T47D (cell line): ENCODE results near the gene DEGS2.
"Not testable (repeated sequence)": the region's sequence is repeated elsewhere in the genome, so short reads cannot be mapped to it uniquely, and the experiment has no call there.

ENCODE experiments used
- DNase-seq, 2 experiments: peaks; one replicate each; pipeline versions ENCODE4 v3.0.0 to v3.0.0-alpha.2; 2011 to 2012; ENCODE audit warnings: low read depth in 1 of 2, low spot score in 1 of 2
- JUND ChIP-seq: IDR thresholded peaks from 2 replicates; pipeline ENCODE4 v1.6.1; 2012; ENCODE audit warnings: low read depth
- in situ Hi-C: cut with HindIII; loops from 2 replicates; pipeline ENCODE4 v1.10.0; 2016; ENCODE audit warnings: low sequenced_read_pairs, low pct_unique_long_range_greater_than_20kb

DEGS2 gene

DNA sequence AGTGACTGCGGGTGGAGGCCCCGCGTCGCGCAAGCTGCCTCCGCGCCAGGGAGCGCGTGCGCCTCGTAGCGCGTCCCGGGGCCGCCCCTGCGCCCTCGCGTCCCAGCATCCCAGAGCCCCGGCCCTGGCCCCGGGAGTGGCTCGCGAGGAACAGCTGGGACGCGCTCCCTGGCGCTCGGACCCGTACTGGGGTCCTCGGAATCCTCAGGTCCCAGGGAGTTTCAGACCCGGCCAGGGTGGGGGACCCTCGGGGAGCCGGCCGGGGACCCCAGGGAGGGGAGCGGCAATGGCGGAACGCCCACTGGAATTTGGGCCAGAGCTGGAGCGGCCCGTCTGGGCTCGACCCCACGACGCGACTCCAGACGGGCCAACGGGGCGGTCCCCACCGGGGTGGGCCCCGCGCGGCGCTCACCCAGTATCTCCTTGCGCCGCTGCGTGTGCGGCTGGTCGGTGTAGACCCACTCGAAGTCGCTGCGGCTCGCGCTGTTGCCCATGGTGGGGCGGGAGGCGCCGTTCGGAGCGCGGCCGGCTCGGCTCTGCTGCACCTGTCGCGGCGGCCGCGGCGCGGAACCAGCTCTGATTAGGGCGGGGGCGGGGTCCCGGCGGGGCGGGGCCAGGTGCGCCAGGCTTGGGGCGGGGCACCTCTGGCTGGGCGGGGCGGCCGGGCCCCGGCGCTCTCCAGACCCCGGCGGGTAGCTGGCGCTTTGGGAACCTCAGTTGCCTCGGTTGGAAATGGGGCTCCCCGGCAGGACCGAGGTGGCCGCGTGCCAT is at the start of gene DEGS2:
Gene DEGS2, minus strand, starts transcription at position 552 of the 771 bp plus-strand sequence. Its CDS starts 58 bp downstream, at position 494.
- in situ Hi-C loops, result no loop called here
- DNase-seq, result peak; percentile 82 to 86
- no peak for TF ChIP-seq JUND

DNA sequence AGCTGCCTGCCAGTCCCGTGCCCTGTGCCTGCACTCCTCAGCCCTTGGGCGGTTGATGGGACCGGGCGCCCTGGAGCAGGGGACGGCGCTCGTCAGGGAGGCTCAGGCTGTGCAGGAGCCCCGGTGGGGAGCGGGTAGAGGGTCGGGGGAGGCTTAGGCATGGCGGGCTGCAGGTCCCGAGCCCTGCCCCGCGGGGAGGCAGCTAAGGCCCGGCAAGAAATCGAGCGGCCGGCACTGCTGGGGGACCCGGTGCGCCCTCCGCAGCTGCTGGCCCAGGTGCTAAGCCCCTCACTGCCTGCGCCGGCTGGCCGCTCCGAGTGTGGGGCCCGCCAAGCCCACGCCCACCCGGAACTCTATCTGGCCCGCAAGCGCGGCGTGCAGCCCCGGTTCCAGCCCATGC is 48.7 kb upstream of the DEGS2 start:
- in situ Hi-C loops, result not testable (repeated sequence)

DNA sequence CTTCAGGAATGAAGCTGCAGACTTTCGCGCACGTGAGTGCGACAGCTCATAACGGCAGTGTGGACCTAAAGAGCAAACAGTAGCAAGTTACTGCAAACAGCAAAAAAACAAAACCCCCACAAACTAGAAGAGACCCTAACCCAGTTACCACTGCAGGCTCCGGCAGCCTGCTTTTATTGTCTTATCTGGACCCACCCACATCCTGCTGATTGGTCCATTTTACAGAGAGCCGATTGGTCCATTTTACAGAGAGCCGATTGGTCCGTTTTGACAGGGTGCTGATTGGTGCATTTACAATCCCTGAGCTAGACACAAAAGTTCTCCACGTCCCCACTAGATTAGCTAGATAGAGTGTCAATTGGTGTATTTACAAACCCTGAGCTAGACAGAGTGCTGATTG is 48.1 kb upstream of the DEGS2 start:
- in situ Hi-C loops, DNase-seq: not testable (repeated sequence)

More for the DNA sequence above, 48.7 kb upstream of the DEGS2 start:
- DNase-seq, result not testable (repeated sequence)

DNA sequence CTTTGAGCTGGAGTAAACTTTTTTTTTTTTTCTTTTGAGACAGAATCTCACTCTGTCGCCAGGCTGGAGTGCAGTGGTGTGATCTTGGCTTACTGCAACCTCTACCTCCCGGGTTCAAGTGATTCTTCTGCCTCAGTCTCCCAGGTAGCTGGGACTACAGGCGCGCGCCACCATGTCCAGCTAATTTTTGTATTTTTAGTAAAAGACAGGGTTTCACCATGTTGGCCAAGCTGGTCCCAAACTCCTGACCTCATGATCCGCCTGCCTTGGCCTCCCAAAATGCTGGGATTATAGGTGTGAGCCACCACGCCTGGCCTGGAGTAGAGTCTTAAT is 45.4 kb upstream of the DEGS2 start:
- in situ Hi-C loops, DNase-seq: not testable (repeated sequence)

DNA sequence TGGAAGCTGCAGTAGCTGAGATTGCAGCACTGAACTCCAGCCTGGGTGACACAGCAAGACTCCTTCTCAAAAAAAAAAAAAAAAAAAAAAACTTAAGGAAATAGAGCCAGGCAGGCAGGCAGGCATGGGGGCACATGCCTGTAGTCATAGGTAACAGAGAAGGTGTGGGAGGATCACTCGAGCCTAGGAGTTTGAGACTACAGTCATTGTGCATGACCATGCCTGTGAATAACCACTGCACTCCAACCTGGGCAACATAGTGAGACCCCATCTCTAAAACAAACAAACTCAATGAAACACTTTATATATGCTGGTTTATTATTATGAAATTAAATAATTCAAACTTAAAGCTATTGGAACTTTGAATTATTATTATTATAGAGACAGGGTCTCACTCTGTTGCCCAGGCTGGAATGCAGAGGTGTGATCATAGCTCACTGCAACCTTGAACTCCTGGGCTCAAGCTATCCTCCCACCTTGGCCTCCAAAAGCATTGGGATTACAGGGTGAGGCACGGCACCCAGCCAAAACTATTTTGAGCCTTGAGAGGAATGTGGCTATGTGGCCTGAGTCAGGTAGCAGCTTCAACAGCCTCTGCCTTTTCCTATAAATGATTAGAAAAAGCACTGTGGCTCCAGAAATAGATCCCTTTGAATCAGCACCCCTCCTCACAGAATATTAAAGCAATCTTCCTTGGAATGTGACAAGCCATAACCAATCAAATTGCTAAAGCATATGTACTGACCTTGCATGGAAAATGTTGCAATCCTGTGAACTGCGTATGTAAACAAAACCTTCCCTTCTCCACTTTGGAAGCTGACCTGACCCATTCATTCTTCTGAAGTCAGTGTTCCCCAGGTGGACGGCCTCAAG is 44.8 kb upstream of the DEGS2 start:
- in situ Hi-C loops, result no loop called here
- TF ChIP-seq JUND, result no peak
- peak in 1 of 2 experiments; percentile 85 for DNase-seq

DNA sequence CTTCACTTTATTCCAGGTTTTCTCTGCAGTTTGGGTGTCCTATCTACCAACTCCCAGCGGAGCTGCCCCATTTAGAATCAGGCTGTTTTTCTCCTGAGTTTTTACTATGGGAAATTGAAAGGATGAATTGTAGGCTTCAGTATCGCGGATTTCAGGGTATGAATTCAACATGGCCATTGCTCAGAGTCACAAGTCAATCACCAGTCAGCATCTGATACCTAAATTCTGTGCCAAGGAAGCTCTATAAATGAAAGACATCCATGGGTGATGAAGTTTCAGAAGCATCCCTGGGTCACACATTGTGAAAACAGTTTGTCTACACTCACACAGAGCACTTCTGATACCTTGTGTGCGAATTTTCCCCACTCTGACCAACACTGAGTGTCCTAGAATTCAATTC is 43.7 kb upstream of the DEGS2 start:
- no peak for TF ChIP-seq JUND
- no peak for DNase-seq
- in situ Hi-C loops, result no loop called here

DNA sequence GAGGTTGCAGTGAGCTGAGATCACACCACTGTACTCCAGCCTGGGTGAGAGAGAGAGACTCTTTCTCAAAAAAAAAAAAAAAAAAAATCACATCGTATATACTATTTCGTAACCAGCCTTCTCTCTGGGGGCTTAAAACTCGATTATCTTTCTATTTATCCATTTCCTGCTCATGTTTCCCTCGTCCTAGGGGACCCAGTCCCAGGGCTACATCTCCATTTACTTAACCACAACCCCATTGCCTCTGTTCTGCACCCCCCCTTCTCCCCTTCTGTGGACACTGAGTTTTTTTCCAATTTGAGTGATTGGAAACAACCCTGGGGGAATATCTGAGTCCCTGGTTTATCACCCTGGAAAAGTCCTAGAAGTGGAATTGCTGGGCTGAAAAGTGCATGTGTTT is 43.3 kb upstream of the DEGS2 start:
- no peak for TF ChIP-seq JUND
- in situ Hi-C loops, result no loop called here
- no peak for DNase-seq

DNA sequence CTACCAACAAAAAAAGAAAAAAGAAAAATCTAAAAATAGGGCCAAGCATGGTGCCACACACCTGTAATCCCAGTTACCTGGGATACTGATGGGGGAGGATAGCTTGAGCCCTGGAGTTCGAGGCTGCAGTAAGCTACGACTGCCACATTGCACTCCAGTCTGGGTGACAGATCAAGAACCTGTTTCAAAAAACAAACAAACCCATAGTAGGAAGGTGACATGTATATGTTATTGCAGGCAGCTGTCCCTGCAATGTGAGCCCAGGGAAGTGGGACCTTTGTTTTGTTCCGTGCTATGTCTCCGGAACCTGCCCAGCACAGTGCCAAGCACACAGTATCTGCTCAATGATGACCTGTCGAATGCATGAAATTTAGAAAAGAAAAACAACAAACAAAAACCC is 42.3 kb upstream of the DEGS2 start:
- in situ Hi-C loops, result no loop called here
- peak in 1 of 2 experiments; percentile 87 for DNase-seq
- TF ChIP-seq JUND, result no peak

DNA sequence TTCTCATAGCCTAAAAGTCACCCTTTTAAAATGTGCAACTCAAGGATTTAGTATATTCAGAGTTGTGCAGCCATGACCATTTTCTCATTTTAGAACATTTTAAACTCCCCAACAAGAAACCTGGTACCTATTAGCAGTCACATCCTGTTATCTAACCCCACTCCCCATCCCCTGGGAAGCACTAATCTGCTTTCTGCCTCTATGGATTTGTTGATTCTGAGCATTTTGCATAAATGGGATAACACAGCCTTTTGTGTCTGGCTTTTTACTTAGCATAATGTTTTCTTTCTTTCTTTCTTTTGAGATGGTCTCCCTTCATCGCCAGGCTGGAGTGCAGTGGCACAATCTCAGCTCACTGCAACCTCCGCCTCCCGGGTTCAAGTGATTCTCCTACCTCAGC is 40.9 kb upstream of the DEGS2 start:
- in situ Hi-C loops, result no loop called here
- no peak for DNase-seq
- TF ChIP-seq JUND, result no peak

DNA sequence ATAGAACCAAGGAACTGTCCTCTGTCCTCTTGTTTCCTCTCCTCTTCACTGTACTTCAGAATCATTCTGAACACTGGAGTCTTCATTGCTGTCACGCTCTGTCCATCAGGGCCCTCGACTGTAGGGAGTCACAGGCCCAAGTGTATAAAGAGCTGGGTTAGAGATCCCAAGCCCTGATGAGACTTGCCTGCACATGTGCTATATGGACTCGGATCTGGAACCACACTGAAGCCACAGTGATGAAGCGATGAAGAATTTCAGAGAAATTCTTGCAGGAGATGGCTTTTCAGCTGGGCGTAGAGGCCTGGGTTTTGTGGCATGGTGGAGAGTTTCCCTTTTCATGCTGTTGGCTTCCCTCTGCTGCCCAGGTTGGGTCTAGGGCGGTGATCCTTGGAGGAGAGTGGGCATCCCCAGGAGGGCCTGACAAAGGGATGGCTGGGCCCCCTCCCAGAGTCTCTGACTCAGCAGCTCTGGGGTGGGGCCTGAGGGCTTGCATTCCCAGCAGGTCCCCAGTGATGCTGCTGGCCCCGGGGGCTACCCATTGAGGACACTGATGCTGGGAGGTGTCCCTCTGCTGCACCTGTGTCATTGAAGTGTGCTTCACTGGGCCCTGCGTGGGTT is 39.9 kb upstream of the DEGS2 start:
- TF ChIP-seq JUND, result no peak
- no peak for DNase-seq
- in situ Hi-C loops, result no loop called here

DNA sequence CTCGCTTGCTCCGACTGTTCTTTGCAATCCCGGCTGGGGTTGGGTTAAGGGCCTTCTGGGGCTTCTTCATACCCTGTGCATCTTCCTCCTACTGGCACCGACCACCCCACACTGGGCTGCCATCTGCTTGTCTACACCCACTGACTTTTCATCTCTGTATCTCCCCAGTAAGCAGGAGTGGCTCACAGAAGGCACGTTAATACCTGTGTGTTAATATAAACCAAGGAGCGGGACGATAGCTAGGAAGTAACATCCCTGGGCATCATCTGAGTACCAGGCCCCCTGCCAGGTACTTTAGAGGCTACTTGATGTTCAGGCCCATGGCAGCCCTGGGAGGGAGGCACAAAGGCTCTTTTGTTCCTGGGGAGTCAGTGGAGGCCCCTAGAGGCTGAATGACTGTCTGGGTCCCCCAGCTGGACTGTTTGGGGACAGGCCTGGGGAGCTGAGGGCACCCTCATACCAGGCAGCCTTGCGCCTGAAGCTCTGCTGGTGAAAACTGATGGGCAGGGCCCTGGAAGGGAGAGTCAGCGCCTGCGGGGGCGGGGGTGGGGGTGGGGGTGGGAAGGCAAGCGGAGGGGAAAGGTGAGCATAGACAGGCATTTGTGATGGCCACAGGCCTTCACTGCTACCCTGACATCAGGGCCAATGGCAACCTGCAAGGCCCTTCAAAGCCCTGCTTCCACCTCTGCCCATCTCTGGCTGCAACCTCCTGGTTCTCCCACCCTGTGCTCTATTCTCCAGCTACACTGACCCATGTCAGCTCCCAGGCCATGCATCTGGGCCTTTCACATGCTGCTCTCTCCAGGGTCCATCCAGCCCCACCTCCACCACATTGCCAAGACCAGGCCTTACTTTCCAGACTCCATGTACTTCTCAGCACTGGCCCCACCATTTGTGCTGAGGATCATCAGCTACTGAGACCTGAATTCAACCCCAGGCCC is 34.2 kb upstream of the DEGS2 start:
- TF ChIP-seq JUND, result no peak
- DNase-seq, result peak in 1 of 2 experiments; percentile 41
- in situ Hi-C loops, result no loop called here

DNA sequence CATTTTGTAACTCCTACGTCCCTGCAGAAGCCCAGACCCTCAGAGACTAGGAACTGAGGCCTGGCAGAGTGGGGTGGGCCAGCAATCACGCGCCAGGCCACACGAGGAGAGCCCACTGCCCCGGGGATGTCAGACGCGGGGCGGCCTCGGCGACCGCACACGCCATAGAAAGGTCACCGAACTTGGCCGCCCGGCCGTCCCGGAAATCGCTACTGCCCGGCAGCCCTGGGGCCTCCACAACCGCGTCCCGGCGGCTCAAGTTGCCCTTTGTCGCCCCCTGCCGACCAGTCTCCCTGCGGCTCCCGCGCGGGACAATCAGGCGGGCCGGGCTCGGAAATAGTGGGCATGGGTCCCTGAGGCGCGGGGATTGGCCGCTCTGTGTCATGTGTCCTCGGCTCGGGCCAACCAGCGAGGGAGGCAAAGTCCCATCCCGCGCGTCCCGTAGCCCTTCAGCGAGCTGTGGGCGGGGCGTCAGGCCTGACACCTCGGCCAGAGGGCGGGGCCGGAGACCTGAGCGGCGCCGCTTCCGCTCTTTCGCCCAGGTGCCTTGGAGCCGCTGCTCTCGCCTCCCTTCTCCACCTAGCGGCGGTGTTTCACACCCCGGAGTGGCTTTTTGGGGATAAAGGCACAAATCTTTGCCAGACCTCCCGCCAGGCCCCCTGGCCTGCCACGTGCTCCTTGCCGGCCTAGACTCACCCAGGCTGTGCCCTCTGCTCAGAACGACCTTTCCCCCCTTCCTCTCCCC is 33.4 kb upstream of the DEGS2 start:
- in situ Hi-C loops, result no loop called here
- TF ChIP-seq JUND, result no peak
- peak; percentile 100 for DNase-seq
